ENCODE data around the gene EEF2K. TPM values are rescaled to one million over a fixed set of nuclear protein-coding genes. Genes with fewer than 3 reads are reported as not detected.
A peak's percentile ranks its signal among the peaks of the same experiment; 100 is the strongest.

The EEF2K gene
- total RNA-seq, 1 experiment from 2014 or later, result 17.5 TPM

DNA sequence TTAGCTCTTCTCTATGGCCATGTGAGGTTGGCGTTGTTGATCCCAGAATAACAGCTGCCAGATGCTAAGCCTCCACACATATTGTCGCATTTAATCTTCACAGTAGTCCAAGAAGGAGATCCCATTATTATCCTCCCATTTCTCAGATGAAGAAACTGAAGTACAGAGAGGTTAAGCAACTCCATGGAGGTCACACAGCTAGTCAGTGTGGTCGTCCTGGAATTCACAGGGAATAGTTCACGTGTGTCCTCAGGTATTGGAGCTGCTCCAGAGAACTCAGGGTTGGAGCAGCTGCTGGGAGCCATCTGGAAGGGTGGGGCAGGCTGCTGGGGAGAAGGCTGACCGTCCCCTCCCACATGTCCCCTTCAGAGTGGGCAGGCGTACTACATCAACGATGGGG, 24.2 kb upstream of the EEF2K start:
- Mint-ChIP-seq H3K4me3 (ENCODE audit: unreplicated experiment) (no peak overlapping the region), H3K4me1 (ENCODE audit: low read depth, unreplicated experiment) (no peaks in the 10 kb centered on the region), H3K36me3 (ENCODE audit: insufficient read depth, unreplicated experiment) (no peaks in the 10 kb centered on the region), H3K27ac (ENCODE audit: unreplicated experiment) (no peak overlapping the region), H3K9me3 (ENCODE audit: unreplicated experiment) (no peaks in the 10 kb centered on the region), H3K27me3 (ENCODE audit: insufficient read depth, unreplicated experiment) (no peaks in the 10 kb centered on the region)
- no peak for DNase-seq
- intact Hi-C loops (cut with micrococcal nuclease; ENCODE audit: unreplicated experiment), result no loop called here
- TF ChIP-seq, protein P1, sequence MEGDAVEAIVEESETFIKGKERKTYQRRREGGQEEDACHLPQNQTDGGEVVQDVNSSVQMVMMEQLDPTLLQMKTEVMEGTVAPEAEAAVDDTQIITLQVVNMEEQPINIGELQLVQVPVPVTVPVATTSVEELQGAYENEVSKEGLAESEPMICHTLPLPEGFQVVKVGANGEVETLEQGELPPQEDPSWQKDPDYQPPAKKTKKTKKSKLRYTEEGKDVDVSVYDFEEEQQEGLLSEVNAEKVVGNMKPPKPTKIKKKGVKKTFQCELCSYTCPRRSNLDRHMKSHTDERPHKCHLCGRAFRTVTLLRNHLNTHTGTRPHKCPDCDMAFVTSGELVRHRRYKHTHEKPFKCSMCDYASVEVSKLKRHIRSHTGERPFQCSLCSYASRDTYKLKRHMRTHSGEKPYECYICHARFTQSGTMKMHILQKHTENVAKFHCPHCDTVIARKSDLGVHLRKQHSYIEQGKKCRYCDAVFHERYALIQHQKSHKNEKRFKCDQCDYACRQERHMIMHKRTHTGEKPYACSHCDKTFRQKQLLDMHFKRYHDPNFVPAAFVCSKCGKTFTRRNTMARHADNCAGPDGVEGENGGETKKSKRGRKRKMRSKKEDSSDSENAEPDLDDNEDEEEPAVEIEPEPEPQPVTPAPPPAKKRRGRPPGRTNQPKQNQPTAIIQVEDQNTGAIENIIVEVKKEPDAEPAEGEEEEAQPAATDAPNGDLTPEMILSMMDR (IDR thresholded peaks at IDR 0.05; ENCODE audit: insufficient read depth in 1 of 2, low read depth in 1 of 2, low read length in 1 of 2, severe bottlenecking in 1 of 2, unreplicated experiment in 1 of 2), result no peak
- Histone ChIP-seq H3K9me3 (no peaks in the 10 kb centered on the region), H3K4me3 (ENCODE audit: low read depth, low read length) (no peak overlapping the region), H3K36me3 (ENCODE audit: control insufficient read depth, insufficient read depth, low read length) (no peaks in the 10 kb centered on the region), H3K27me3 (replicated peaks; ENCODE audit: control insufficient read depth, insufficient read depth, low read length) (no peaks in the 10 kb centered on the region), H3K4me1 (no peaks in the 10 kb centered on the region)
- POLR2A ChIA-PET, result no interaction called here
- CTCF ChIA-PET, result no interaction called here
- BruUV-seq (replicated peaks), result no TSS peak

DNA sequence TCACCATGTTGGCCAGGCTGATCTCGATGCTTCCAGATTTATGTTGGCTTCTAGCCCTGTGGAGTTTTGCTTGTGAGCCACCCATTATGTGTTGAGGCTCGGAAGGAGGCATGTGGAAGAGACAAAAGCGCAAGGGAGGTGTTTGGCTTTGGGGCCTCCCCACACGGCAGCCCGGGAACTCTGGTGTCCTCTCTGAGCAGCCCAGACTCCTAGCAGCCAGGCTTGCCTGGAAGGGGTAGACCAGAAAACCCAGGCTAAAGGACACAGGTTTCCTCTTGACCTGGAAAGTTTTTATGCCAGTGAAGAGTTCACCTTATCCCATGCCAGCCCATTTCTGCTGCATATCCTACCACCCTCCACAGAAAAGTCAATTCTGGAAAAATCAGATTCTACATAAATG, 22.7 kb upstream of the EEF2K start:
- Mint-ChIP-seq H3K4me1 (ENCODE audit: low read depth, unreplicated experiment) (no peaks in the 10 kb centered on the region), H3K27ac (ENCODE audit: unreplicated experiment) (no peak overlapping the region), H3K4me3 (ENCODE audit: unreplicated experiment) (no peak overlapping the region), H3K9me3 (ENCODE audit: unreplicated experiment) (no peaks in the 10 kb centered on the region), H3K36me3 (ENCODE audit: insufficient read depth, unreplicated experiment) (no peaks in the 10 kb centered on the region), H3K27me3 (ENCODE audit: insufficient read depth, unreplicated experiment) (no peaks in the 10 kb centered on the region)
- no peak for DNase-seq
- H3K36me3 ChIP-seq (ENCODE audit: control insufficient read depth, insufficient read depth, low read length), result no peaks in the 10 kb centered on the region
- BruUV-seq (replicated peaks), result no TSS peak
- no peaks in the 10 kb centered on the region for H3K27me3 ChIP-seq (replicated peaks; ENCODE audit: control insufficient read depth, insufficient read depth, low read length)
- H3K4me1 ChIP-seq, result no peaks in the 10 kb centered on the region
- intact Hi-C loops (cut with micrococcal nuclease; ENCODE audit: unreplicated experiment), result no loop called here
- H3K9me3 ChIP-seq, result no peaks in the 10 kb centered on the region
- ChIA-PET CTCF (interaction anchor here (1.0 kb wide), 1 partner anchor 28 kb away, joined by 3 read pairs; no protein-coding TSS in a partner anchor), POLR2A (no interaction called here)
- TF ChIP-seq, protein P1 (IDR thresholded peaks at IDR 0.05; ENCODE audit: insufficient read depth in 1 of 2, low read depth in 1 of 2, low read length in 1 of 2, severe bottlenecking in 1 of 2, unreplicated experiment in 1 of 2), result no peak
- H3K4me3 ChIP-seq (ENCODE audit: low read depth, low read length), result no peak overlapping the region

DNA sequence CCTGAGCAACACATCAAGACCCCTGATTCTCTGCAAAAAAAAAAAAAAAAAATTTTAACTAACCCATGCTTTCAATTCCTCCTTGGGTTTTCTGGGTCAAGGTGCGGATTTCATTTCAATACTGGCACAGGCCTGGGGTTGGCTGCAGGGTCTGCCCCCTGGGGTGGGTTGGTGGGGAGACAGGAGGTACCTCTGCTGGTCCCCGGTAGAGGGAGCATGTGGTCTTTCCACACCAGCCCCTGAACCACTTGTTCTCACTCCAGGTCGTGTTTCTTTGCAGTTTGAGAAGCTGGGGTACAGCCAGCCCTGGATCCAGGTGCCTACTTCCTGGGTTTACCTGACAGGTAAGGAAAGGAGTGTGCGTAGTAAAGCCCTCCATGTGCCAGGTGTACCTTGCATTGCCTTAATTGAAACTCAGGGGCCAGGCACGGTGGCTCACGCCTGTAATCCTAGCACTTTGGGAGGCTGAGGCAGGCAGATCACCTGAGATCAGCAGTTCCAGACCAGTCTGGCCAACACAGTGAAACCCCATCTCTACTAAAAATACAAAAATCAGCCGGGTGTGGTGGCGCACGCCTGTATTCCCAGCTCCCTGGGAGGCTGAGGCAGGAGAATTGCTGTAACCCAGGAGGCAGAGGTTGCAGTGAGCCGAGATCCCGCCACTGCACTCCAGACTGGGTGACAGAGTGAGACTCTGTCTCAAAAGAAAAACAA, 22.0 kb upstream of the EEF2K start:
- TF ChIP-seq, protein P1 (IDR thresholded peaks at IDR 0.05; ENCODE audit: insufficient read depth in 1 of 2, low read depth in 1 of 2, low read length in 1 of 2, severe bottlenecking in 1 of 2, unreplicated experiment in 1 of 2), result peak in 1 of 2 experiments; percentile 57
- CTCF ChIA-PET, result interaction anchor here (0.7 to 1.0 kb wide), 4 partner anchors 10 to 107 kb away, joined by 3 to 5 read pairs (median 4); no protein-coding TSS in a partner anchor
- intact Hi-C loops (cut with micrococcal nuclease; ENCODE audit: unreplicated experiment), result no loop called here
- POLR2A ChIA-PET, result no interaction called here
- no peaks in the 10 kb centered on the region for H3K36me3 Mint-ChIP-seq (ENCODE audit: insufficient read depth, unreplicated experiment)
- H3K4me1 Mint-ChIP-seq (ENCODE audit: low read depth, unreplicated experiment), result no peaks in the 10 kb centered on the region
- DNase-seq, result peak in 1 of 2 experiments; percentile 42
- Histone ChIP-seq H3K36me3 (ENCODE audit: control insufficient read depth, insufficient read depth, low read length) (no peaks in the 10 kb centered on the region), H3K9me3 (no peaks in the 10 kb centered on the region), H3K4me3 (ENCODE audit: low read depth, low read length) (no peak overlapping the region), H3K27me3 (replicated peaks; ENCODE audit: control insufficient read depth, insufficient read depth, low read length) (no peaks in the 10 kb centered on the region), H3K4me1 (no peaks in the 10 kb centered on the region)
- no peaks in the 10 kb centered on the region for H3K27me3 Mint-ChIP-seq (ENCODE audit: insufficient read depth, unreplicated experiment)
- no peak overlapping the region for H3K4me3 Mint-ChIP-seq (ENCODE audit: unreplicated experiment)
- no peak overlapping the region for H3K27ac Mint-ChIP-seq (ENCODE audit: unreplicated experiment)
- no peaks in the 10 kb centered on the region for H3K9me3 Mint-ChIP-seq (ENCODE audit: unreplicated experiment)
- BruUV-seq (replicated peaks), result no TSS peak

Data from Caco-2 (cell line).